GM18526 (cell line): ENCODE data around the gene CCNYL1.
A peak's percentile ranks its signal among the peaks of the same experiment; 100 is the strongest.

ENCODE experiments used
- POLR2A ChIP-seq: IDR thresholded peaks from 3 replicates; pipeline ENCODE4 v1.6.1; 2011; ENCODE audit not compliant: insufficient read length; ENCODE audit errors: extremely low read depth

The CCNYL1 gene

GRCh38 chr2:207710814-207711740 is at the start of gene CCNYL1:
Gene CCNYL1, plus strand, starts transcription at chr2:207711640. Its CDS starts 257 bp downstream, at chr2:207711897.
- peak; percentile 87 for TF ChIP-seq POLR2A

GRCh38 chr2:207662203-207662602 is 49.2 kb upstream of the CCNYL1 start:
- TF ChIP-seq POLR2A = no peak

- TF ChIP-seq POLR2A = no peak
These were observed 47.4 kb upstream of the CCNYL1 start for GRCh38 chr2:207663870-207664545.

GRCh38 chr2:207670887-207671286 is 40.6 kb upstream of the CCNYL1 start:
- TF ChIP-seq POLR2A = no peak

- no peak for TF ChIP-seq POLR2A
These were observed 38.0 kb upstream of the CCNYL1 start for GRCh38 chr2:207673431-207673830.

GRCh38 chr2:207674266-207674774 is 37.1 kb upstream of the CCNYL1 start:
- TF ChIP-seq POLR2A = no peak

GRCh38 chr2:207674826-207675225 is 36.6 kb upstream of the CCNYL1 start:
- TF ChIP-seq POLR2A = no peak

- TF ChIP-seq POLR2A = no peak
These were observed 34.5 kb upstream of the CCNYL1 start for GRCh38 chr2:207676827-207677354.

- no peak for TF ChIP-seq POLR2A
These were observed 30.0 kb upstream of the CCNYL1 start for GRCh38 chr2:207681431-207681830.

GRCh38 chr2:207682557-207682956 is 28.9 kb upstream of the CCNYL1 start:
- no peak for TF ChIP-seq POLR2A

- TF ChIP-seq POLR2A = no peak
These were observed 28.0 kb upstream of the CCNYL1 start for GRCh38 chr2:207683438-207683837.

- no peak for TF ChIP-seq POLR2A
These were observed 27.4 kb upstream of the CCNYL1 start for GRCh38 chr2:207683879-207684627.

GRCh38 chr2:207686812-207687211 is 24.6 kb upstream of the CCNYL1 start:
- TF ChIP-seq POLR2A = no peak

GRCh38 chr2:207688597-207688996 is 22.8 kb upstream of the CCNYL1 start:
- TF ChIP-seq POLR2A = no peak
